ENCODE measurements around the gene SAMM50. TPM values are rescaled to one million over a fixed set of nuclear protein-coding genes. Genes with fewer than 3 reads are reported as not detected.

Gene SAMM50
- total RNA-seq, 1 experiment from 2014 or later, result 40.8 TPM

DNA sequence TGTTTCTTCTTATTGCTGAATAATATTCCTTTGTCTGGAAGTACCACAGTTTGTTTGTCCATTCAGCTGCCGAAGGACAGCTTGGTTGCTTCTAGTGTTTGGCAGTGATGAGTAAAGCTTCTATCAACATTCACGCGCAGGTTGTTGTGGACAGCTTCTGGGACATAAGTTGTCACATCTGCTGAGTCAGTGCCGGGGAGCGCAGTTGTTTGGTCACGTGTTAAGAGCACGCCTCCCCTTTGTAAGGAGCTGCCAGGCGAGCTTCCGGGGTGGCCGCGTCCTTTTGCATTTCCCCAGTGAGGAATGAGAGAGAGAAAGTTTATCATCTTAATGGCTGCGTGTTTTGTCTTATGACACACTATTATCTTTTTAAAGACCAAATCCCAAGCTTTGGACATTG, 30.3 kb downstream of the SAMM50 start:
- ATAC-seq (no peak), DNase-seq (ENCODE audit: low read depth, low spot score) (no peak)
- Histone ChIP-seq H3K9me3 (ENCODE audit: control insufficient read depth in 1 of 2, insufficient read depth in 1 of 2, low read depth in 1 of 2, low read length in 2 of 2) (no peaks in the 10 kb centered on the region), H3K4me3 (replicated peaks in 1 of 2; ENCODE audit: low read depth in 1 of 2, low read length in 2 of 2) (no peak overlapping the region), H3K79me2 (ENCODE audit: insufficient read depth, low read length) (no peaks in the 10 kb centered on the region), H3K27me3 (ENCODE audit: insufficient read depth, low read length) (no peaks in the 10 kb centered on the region), H3K4me1 (ENCODE audit: control insufficient read depth in 1 of 2, insufficient read depth in 2 of 2, low read length in 2 of 2) (no peaks in the 10 kb centered on the region), H3K9me2 (ENCODE audit: insufficient read depth) (no peaks in the 10 kb centered on the region), H2AFZ (ENCODE audit: low read depth, low read length, poor library complexity, severe bottlenecking) (no peak overlapping the region), H3K36me3 (ENCODE audit: control insufficient read depth in 1 of 2, insufficient read depth in 2 of 2, low read length in 2 of 2) (peaks cover 11 to 37% of the 10 kb centered on the region in 2 experiments; a peak in 3 of 4 replicates), H4K20me1 (ENCODE audit: insufficient read depth) (no peaks in the 10 kb centered on the region), H3K9ac (ENCODE audit: low read length) (no peak overlapping the region), H3K27ac (ENCODE audit: low read depth, low read length) (no peak overlapping the region), H3K4me2 (ENCODE audit: low read length) (no peak overlapping the region)
- POLR2A ChIA-PET, result no interaction called here
- no peak for TF ChIP-seq EZH2phosphoT487 (IDR thresholded peaks at IDR 0.05; ENCODE audit: borderline replicate concordance)
- RAD21 ChIA-PET (ENCODE audit: low non-redundant PET in 1 of 2, low total read pairs in 2 of 2, uncharacterized antibody in 2 of 2, unreplicated experiment in 2 of 2), result no interaction called here
- CTCF ChIA-PET, result no interaction called here
- BruUV-seq (replicated peaks), result no TSS peak
- intact Hi-C loops (cut with micrococcal nuclease), result no loop called here

DNA sequence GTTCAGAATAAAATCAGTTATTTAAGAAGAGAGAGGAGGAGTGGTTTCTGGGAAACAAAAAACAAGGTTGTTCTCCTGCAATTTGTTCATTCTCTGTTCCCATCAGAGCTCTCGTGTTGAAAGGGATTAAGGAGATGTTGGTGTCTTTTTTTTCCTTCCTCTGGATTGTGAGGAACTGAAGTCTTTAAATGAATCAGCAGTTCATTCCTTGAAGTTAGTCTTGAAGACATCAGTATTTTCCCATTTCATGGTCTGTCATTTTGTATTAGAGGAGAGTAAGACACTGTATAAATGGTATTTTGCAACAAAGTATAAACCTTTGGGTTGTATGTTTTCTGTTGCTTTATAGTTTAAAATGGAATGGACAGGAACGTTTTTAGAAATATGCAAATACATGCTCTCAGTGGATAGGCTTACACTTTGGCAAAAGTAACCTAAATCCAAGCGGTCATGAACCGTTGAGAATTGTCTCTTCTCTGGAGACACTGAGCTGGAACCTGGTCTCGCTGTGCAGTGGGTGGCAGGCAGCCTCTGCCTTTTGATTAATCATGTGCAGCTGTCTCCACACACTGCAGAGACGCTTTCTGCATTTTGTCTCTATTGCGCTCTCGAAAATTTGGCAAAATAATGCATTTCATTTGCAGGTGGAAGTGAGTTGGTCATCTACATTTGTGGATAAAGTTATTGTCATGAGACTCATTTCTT, 33.0 kb downstream of the SAMM50 start:
- ChIA-PET RAD21 (ENCODE audit: low non-redundant PET in 1 of 2, low total read pairs in 2 of 2, uncharacterized antibody in 2 of 2, unreplicated experiment in 2 of 2) (no interaction called here), CTCF (no interaction called here)
- DNase-seq (ENCODE audit: low read depth, low spot score), result no peak

More for the DNA sequence above, 33.0 kb downstream of the SAMM50 start:
- no peak overlapping the region for H3K27ac ChIP-seq (ENCODE audit: low read depth, low read length)
- H3K4me2 ChIP-seq (ENCODE audit: low read length), result no peak overlapping the region
- no TSS peak for BruUV-seq (replicated peaks)
- H3K9me3 ChIP-seq (ENCODE audit: control insufficient read depth in 1 of 2, insufficient read depth in 1 of 2, low read depth in 1 of 2, low read length in 2 of 2), result no peaks in the 10 kb centered on the region
- ATAC-seq, result no peak
- H3K79me2 ChIP-seq (ENCODE audit: insufficient read depth, low read length), result no peaks in the 10 kb centered on the region
- no peak overlapping the region for H3K9ac ChIP-seq (ENCODE audit: low read length)
- no peaks in the 10 kb centered on the region for H3K4me1 ChIP-seq (ENCODE audit: control insufficient read depth in 1 of 2, insufficient read depth in 2 of 2, low read length in 2 of 2)
- no peak overlapping the region for H3K4me3 ChIP-seq (replicated peaks in 1 of 2; ENCODE audit: low read depth in 1 of 2, low read length in 2 of 2)
- H3K36me3 ChIP-seq (ENCODE audit: control insufficient read depth in 1 of 2, insufficient read depth in 2 of 2, low read length in 2 of 2), result peaks cover 15 to 36% of the 10 kb centered on the region in 2 experiments; a peak in 3 of 4 replicates
- no peaks in the 10 kb centered on the region for H4K20me1 ChIP-seq (ENCODE audit: insufficient read depth)
- no peak overlapping the region for H2AFZ ChIP-seq (ENCODE audit: low read depth, low read length, poor library complexity, severe bottlenecking)
- no peaks in the 10 kb centered on the region for H3K27me3 ChIP-seq (ENCODE audit: insufficient read depth, low read length)
- intact Hi-C loops (cut with micrococcal nuclease), result no loop called here
- TF ChIP-seq, protein P1, sequence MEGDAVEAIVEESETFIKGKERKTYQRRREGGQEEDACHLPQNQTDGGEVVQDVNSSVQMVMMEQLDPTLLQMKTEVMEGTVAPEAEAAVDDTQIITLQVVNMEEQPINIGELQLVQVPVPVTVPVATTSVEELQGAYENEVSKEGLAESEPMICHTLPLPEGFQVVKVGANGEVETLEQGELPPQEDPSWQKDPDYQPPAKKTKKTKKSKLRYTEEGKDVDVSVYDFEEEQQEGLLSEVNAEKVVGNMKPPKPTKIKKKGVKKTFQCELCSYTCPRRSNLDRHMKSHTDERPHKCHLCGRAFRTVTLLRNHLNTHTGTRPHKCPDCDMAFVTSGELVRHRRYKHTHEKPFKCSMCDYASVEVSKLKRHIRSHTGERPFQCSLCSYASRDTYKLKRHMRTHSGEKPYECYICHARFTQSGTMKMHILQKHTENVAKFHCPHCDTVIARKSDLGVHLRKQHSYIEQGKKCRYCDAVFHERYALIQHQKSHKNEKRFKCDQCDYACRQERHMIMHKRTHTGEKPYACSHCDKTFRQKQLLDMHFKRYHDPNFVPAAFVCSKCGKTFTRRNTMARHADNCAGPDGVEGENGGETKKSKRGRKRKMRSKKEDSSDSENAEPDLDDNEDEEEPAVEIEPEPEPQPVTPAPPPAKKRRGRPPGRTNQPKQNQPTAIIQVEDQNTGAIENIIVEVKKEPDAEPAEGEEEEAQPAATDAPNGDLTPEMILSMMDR (IDR thresholded peaks at IDR 0.05 in 2 of 3, conservative IDR thresholded peaks at IDR 0.05 in 1 of 3; ENCODE audit: borderline replicate concordance in 1 of 3, insufficient read depth in 1 of 3, low read depth in 2 of 3, low read length in 2 of 3), result no peak
- no peak for TF ChIP-seq POLR2A (IDR thresholded peaks at IDR 0.05; ENCODE audit: borderline replicate concordance, extremely low read depth, insufficient read depth, insufficient read length)
- TF ChIP-seq, protein P2, sequence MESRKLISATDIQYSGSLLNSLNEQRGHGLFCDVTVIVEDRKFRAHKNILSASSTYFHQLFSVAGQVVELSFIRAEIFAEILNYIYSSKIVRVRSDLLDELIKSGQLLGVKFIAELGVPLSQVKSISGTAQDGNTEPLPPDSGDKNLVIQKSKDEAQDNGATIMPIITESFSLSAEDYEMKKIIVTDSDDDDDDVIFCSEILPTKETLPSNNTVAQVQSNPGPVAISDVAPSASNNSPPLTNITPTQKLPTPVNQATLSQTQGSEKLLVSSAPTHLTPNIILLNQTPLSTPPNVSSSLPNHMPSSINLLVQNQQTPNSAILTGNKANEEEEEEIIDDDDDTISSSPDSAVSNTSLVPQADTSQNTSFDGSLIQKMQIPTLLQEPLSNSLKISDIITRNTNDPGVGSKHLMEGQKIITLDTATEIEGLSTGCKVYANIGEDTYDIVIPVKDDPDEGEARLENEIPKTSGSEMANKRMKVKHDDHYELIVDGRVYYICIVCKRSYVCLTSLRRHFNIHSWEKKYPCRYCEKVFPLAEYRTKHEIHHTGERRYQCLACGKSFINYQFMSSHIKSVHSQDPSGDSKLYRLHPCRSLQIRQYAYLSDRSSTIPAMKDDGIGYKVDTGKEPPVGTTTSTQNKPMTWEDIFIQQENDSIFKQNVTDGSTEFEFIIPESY (IDR thresholded peaks at IDR 0.05; ENCODE audit: extremely low read depth, insufficient replicate concordance, low read length), result no peak
- no peak for TF ChIP-seq JUND (IDR thresholded peaks at IDR 0.05)
- no peak for TF ChIP-seq SRF (IDR thresholded peaks at IDR 0.05; ENCODE audit: low read depth)
- TF ChIP-seq CBX3 (IDR thresholded peaks at IDR 0.05; ENCODE audit: low read depth), result no peak
- no peak for TF ChIP-seq YY1 (IDR thresholded peaks at IDR 0.05; ENCODE audit: extremely low read depth, insufficient replicate concordance, low read depth, low read length)
- TF ChIP-seq SIN3A (IDR thresholded peaks at IDR 0.05; ENCODE audit: low read depth), result no peak
- TF ChIP-seq ZFX (IDR thresholded peaks at IDR 0.05), result no peak
- no peak for TF ChIP-seq EZH2phosphoT487 (IDR thresholded peaks at IDR 0.05; ENCODE audit: borderline replicate concordance)
- no peak for TF ChIP-seq ELF1 (IDR thresholded peaks at IDR 0.05; ENCODE audit: borderline replicate concordance, low read depth)
- no peak for TF ChIP-seq EGR1 (IDR thresholded peaks at IDR 0.05; ENCODE audit: low read depth)
- TF ChIP-seq POLR2AphosphoS5 (IDR thresholded peaks at IDR 0.05; ENCODE audit: low read depth, low read length), result no peak
- H3K9me2 ChIP-seq (ENCODE audit: insufficient read depth), result no peaks in the 10 kb centered on the region
- POLR2A ChIA-PET, result no interaction called here
